HL-60 (cell line): ENCODE results near the gene ITGBL1.

Experiments
- POLR2AphosphoS5 ChIP-seq: IDR thresholded peaks from 2 replicates; pipeline ENCODE4 v1.6.1; 2012; ENCODE audit warnings: low read depth
- TF ChIP-seq, protein P1 (sequence below): IDR thresholded peaks from one replicate; pipeline ENCODE4 v1.5.1; 2011; ENCODE audit warnings: low read length, control low read depth, inconsistent platforms; ENCODE audit not compliant: insufficient read depth
- TF ChIP-seq, protein P2 (sequence below): IDR thresholded peaks from 2 replicates; pipeline ENCODE4 v1.6.1; 2012; ENCODE audit warnings: low read depth; ENCODE audit not compliant: insufficient replicate concordance

DNA sequence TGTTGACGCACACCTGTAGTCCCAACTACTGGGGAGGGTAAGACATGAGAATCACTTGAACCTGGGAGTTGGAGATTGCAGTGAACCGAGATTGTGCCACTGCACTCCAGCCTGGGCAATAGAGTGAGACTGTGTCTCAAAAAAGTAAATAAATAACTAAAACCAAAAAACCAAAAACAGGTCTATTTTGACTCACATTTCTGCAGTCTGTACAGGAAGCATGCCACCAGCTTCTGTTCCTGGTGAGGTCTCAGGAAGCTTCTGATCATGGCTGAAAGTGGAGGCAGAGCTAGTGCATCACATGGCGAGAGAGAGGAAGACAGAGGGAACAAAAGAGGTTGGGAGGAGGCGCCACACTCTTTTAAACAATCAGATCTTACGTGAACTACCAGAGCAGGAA lies 142.5 kb downstream of the ITGBL1 start:
- TF ChIP-seq, protein P1, sequence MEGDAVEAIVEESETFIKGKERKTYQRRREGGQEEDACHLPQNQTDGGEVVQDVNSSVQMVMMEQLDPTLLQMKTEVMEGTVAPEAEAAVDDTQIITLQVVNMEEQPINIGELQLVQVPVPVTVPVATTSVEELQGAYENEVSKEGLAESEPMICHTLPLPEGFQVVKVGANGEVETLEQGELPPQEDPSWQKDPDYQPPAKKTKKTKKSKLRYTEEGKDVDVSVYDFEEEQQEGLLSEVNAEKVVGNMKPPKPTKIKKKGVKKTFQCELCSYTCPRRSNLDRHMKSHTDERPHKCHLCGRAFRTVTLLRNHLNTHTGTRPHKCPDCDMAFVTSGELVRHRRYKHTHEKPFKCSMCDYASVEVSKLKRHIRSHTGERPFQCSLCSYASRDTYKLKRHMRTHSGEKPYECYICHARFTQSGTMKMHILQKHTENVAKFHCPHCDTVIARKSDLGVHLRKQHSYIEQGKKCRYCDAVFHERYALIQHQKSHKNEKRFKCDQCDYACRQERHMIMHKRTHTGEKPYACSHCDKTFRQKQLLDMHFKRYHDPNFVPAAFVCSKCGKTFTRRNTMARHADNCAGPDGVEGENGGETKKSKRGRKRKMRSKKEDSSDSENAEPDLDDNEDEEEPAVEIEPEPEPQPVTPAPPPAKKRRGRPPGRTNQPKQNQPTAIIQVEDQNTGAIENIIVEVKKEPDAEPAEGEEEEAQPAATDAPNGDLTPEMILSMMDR, result no peak
- TF ChIP-seq, protein P2, sequence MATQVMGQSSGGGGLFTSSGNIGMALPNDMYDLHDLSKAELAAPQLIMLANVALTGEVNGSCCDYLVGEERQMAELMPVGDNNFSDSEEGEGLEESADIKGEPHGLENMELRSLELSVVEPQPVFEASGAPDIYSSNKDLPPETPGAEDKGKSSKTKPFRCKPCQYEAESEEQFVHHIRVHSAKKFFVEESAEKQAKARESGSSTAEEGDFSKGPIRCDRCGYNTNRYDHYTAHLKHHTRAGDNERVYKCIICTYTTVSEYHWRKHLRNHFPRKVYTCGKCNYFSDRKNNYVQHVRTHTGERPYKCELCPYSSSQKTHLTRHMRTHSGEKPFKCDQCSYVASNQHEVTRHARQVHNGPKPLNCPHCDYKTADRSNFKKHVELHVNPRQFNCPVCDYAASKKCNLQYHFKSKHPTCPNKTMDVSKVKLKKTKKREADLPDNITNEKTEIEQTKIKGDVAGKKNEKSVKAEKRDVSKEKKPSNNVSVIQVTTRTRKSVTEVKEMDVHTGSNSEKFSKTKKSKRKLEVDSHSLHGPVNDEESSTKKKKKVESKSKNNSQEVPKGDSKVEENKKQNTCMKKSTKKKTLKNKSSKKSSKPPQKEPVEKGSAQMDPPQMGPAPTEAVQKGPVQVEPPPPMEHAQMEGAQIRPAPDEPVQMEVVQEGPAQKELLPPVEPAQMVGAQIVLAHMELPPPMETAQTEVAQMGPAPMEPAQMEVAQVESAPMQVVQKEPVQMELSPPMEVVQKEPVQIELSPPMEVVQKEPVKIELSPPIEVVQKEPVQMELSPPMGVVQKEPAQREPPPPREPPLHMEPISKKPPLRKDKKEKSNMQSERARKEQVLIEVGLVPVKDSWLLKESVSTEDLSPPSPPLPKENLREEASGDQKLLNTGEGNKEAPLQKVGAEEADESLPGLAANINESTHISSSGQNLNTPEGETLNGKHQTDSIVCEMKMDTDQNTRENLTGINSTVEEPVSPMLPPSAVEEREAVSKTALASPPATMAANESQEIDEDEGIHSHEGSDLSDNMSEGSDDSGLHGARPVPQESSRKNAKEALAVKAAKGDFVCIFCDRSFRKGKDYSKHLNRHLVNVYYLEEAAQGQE, result no peak
- TF ChIP-seq POLR2AphosphoS5, result no peak
